AG09309 (cell line): ENCODE measurements around the gene MTRF1.

ENCODE experiments used
- DNase-seq: peaks from one replicate; pipeline ENCODE4 v3.0.0-alpha.2; 2010; ENCODE audit warnings: low read depth
- H3K4me3 ChIP-seq: 2 replicates; pipeline ENCODE4 v1.5.1; 2011; ENCODE audit warnings: mild to moderate bottlenecking, low read depth, low read length, moderate library complexity; ENCODE audit not compliant: control insufficient read depth
- CTCF ChIP-seq: IDR thresholded peaks from 2 replicates; pipeline ENCODE4 v1.5.1; 2011; ENCODE audit warnings: mild to moderate bottlenecking, low read depth, low read length, inconsistent platforms; ENCODE audit not compliant: insufficient read depth, control insufficient read depth; ENCODE audit errors: missing control alignments

Gene MTRF1

GRCh38 chr13:41306271-41307145 is 43.1 kb upstream of the MTRF1 start:
- H3K4me3 ChIP-seq = no peak overlapping the region
- DNase-seq = no peak
- TF ChIP-seq CTCF = no peak

GRCh38 chr13:41304551-41304950 is 41.2 kb upstream of the MTRF1 start:
- no peak overlapping the region for H3K4me3 ChIP-seq
- no peak for TF ChIP-seq CTCF
- no peak for DNase-seq

- TF ChIP-seq CTCF = no peak
- no peak for DNase-seq
- no peak overlapping the region for H3K4me3 ChIP-seq
Observed at GRCh38 chr13:41302743-41303142, 39.4 kb upstream of the MTRF1 start.

- no peak overlapping the region for H3K4me3 ChIP-seq
- DNase-seq = no peak
- no peak for TF ChIP-seq CTCF
Observed at GRCh38 chr13:41299316-41300094, 36.1 kb upstream of the MTRF1 start.

GRCh38 chr13:41296879-41297646 is 33.7 kb upstream of the MTRF1 start:
- no peak for TF ChIP-seq CTCF
- H3K4me3 ChIP-seq = no peak overlapping the region
- peak; percentile 27 for DNase-seq

- DNase-seq = no peak
- no peak for TF ChIP-seq CTCF
- H3K4me3 ChIP-seq = no peak overlapping the region
Observed at GRCh38 chr13:41295973-41296372, 32.6 kb upstream of the MTRF1 start.
